Measurements from ENCODE around the gene TMEM132C.

DNA sequence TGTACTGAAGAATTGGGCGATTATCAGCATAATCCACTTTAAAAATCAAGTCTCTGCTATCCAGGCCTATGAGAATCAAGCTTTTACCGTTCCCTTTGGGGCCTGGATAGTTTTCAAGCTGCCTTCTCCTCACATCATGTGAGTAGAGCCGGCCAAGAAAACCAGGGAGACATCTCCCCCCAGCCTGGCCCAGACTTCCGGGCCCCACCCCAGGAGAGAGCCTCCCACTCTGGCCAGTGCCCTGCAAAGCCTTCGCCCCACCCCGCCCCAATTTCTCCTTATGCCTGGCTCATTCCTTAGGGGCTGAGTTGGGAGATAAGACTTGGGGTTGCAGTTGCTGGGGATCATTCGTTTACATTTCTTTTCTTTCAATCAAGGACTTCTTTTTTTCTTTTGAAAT is 1.4 kb upstream of the TMEM132C start:
- no peak for TF ChIP-seq POLR2A (IDR thresholded peaks at IDR 0.05)
- TF ChIP-seq, protein P1, sequence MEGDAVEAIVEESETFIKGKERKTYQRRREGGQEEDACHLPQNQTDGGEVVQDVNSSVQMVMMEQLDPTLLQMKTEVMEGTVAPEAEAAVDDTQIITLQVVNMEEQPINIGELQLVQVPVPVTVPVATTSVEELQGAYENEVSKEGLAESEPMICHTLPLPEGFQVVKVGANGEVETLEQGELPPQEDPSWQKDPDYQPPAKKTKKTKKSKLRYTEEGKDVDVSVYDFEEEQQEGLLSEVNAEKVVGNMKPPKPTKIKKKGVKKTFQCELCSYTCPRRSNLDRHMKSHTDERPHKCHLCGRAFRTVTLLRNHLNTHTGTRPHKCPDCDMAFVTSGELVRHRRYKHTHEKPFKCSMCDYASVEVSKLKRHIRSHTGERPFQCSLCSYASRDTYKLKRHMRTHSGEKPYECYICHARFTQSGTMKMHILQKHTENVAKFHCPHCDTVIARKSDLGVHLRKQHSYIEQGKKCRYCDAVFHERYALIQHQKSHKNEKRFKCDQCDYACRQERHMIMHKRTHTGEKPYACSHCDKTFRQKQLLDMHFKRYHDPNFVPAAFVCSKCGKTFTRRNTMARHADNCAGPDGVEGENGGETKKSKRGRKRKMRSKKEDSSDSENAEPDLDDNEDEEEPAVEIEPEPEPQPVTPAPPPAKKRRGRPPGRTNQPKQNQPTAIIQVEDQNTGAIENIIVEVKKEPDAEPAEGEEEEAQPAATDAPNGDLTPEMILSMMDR (IDR thresholded peaks at IDR 0.05): no peak

Measured in lower leg skin (tissue), 3 donors.